GM21529 (cell line): ENCODE results near the gene CHURC1.

Experiments used
- ATAC-seq: cut with Tn5 transposase; IDR thresholded peaks from one replicate; pipeline ENCODE4 v1.9.1; 2021; ENCODE audit not compliant: unreplicated experiment

CHURC1 gene

DNA sequence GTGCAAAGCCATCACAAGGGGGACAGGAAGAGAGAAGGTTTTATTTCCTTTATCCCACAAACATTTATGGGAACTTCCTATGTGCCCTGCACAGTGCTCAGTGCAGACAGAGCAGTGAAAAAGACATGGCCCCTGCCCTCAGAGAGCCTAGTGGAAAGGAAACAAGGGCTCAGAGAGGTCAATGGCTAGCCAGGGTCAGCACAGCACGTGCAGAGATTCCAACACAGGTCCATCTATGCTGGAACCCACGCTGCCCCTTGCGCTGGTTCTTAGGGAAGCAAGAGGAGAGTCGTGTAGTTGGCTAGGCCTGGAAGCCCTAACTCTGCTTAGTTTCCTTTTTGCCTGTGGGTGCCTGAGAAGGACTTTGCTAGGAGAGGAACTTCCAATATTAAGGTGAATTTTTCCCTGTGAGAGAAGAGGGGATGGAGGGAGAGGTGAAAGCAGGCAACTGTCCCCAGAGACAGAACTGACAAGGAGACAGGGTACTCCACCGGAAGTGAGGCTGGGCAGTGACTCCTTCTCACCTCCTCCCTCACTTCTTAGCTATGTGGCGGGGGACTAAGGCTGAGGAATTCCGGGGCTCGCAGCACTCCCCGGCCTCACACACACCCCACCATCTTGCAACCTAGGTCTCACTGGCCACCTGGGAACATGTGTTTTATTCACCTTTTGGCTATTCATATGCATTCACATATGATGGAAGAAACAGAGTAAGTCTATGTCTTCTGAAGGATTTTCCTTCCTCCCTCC, 40.4 kb downstream of the CHURC1 start:
- ATAC-seq, result no peak

DNA sequence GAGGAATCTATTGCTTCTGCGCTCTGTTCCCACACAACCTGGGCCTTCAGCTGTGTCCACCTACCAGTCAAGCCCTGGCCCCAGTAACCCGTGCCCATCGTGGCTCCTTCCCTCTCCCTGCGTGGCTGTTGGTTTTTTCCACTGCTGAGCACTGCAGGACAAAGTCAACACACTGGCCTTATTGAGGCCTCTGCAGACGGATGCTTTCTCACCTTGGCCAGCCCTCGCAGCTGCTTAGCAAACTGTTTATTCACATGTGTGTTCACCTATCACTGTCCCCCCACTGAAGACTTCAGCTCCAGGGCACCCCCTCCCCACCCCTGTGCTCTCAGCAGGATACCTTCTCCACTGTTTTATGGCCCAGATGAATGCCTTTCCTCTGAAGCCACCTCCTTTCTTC, 41.0 kb downstream of the CHURC1 start:
- no peak for ATAC-seq

DNA sequence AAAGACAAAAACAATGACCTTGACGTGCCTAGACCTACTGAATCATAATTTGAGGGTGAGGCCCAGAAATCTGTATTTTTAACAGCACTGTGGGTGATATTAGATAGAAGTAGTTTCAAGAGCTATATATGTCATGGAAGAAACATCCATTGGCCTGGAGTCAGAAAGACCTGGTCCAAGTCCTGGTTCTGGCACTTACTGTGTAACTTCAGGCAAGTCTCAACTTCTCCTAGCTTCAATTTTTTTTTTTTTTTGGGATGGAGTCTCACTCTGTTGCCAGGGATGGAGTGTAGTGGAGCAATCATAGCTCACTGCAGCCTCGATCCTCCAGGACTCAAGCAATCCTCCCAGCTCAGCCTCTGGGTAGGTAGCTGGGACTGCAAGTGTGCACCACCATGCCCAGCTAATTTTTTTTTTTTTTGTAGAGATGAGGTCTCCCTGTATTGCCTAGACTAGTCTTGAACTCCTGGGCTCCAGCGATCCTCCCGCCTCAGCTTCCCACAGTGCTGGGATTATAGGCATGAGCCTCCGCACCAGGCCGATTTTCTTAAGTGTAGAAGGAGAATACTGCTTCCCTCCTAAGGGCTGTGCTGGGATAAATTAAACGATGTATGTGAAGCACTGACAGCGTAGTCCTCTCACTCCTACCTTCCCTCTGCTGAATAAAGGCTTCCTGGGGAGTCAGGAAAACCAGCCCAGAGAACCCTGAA, 42.6 kb downstream of the CHURC1 start:
- no peak for ATAC-seq

DNA sequence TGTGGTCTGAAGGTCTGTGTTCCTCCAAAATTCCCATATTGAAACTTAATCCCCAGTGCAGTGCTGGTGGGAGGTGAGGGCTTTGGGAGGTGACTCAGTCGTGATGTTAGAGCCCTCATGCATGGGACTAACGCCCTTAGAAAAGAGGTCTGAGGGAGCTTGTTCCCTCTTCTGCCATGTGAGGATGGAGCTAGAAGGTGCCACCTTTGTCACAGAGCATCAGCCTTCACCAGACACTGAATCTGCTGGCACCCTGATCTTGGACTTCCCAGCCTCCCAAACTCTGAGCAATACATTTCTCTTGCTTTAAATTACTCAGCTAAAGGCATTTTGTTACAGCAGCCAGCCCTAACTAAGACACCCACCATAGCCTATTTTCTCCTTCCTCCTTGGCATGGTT, 43.9 kb downstream of the CHURC1 start:
- no peak for ATAC-seq

DNA sequence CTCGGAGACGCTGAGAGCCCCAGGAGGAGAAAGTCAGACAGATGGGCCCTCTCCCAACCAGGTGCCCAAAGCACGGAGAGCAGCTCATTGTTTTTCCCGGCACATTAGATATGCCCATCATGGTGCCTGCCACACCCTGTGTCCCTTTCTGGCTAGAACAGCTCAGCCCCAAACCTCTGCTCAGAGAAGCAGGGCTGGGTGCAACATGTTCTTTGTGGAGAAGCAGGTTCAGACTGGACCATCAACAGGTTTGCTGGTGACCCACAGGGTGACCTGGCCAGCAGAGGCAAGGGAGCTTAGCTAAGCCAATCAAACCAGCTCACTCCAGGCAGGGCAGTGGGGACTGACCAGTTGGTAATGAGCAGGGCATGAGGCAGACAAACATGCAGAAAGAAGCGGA, 44.5 kb downstream of the CHURC1 start:
- ATAC-seq, result no peak

DNA sequence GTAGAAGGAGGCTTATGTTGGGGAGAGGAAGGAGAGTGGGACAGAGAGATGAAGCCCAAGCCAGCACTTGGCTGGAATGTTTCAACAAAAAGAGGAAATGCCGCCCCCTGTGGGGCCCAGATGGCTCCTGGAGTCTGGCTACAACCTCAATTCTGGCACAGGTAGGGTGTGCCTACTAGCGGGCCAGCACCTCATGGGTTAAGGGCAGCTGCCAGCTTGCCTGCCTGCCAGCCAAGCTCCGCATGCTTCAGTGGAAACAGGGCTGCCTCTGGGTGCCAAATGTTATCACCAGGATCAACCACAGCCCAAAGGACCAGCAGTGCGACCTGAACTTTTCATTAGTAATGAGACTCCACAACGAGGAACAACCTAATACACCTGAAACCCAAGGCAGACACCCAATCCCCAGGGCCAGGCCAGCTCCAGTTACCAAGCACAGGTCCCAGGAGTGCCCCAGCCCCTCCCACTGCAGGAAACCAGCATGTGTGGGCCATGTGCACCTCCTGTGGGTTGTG, 46.6 kb downstream of the CHURC1 start:
- ATAC-seq, result no peak

DNA sequence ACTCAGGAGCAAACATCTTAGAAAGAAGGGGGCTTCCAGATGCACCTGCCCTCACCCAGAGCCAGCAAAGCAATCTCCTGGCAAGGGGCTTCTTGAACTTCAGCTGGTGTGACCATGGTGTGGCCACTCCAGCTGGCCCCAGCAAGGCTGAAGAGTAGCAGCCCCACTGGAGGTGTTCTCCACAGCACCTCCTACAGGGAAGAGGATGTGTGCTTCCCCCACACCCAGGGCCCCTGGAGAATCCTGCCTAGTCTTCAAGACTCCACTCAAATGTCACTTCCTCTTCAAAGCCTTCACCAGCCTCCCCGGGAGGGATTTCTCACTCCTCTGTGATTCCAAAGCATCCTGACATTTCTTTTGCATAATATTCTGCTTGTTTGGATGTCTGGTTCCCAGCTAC, 49.4 kb downstream of the CHURC1 start:
- no peak for ATAC-seq

DNA sequence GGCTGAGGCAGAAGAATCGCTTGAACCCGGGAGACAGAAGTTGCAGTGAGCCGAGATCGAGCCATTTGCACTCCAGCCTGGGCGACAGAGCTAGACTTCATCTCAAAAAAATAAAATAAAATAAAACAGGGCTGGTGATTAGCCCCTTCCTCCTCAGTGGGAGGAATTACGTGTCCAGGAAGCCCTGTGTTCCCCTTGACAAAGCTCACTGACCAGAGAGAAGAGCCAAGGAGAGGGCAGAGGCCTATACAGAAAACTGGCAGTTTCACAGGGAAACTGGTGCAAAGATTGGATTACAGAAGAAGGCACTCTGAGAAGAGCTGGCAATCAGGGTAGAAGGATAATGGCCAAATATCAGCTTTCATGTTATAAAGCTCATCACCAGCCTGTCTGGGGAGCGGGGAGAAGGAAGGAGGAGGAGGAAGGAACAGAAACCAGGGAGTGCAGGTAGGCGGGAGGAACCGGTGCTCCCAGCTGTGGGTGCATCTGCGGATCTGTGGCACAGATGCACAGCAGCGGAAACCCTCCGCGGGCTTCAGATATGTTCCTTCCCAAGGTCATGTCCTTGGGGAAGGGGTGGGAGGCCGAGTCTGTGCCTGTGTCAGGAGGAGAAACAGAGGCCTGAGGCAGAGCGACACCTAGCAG, 51.2 kb downstream of the CHURC1 start:
- ATAC-seq, result no peak

DNA sequence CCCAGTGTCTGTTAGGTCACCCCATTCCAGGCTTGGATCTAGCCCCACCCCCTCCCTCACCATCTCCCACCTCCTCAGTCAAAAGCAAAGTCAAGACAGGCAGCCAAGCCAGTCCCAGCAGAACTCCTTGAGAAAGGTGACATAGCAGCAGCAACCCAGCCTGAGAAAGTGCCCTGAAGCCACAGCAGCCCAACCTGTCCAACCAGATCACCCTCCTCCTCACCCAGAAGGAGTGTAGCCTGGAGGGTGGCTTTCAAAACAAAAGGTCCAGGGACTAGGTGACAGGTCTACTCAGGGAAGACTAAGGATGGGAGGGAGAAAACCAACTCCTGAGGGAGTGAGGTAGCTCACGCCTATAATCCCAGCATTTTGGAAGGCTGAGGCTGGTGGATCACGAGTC, 52.7 kb downstream of the CHURC1 start:
- no peak for ATAC-seq

DNA sequence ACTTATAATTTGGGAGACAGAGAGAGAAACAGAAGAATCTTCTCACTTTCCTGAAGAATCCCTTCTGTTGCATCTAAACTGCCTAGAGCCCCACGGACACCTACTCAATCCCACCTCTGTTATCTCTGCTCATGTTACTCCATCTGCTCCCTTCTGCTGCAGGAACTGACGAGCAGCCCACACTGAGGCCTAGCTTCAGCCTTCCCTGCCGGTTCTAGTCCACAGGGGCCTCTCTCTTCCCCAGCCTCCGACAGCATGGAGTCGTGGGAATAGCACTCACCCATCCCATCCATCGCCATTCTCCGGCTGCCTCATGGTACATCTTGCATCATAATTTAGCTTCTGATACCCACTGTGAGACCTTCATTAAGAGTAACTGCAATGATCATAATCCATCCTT, 53.9 kb downstream of the CHURC1 start:
- ATAC-seq, result no peak

DNA sequence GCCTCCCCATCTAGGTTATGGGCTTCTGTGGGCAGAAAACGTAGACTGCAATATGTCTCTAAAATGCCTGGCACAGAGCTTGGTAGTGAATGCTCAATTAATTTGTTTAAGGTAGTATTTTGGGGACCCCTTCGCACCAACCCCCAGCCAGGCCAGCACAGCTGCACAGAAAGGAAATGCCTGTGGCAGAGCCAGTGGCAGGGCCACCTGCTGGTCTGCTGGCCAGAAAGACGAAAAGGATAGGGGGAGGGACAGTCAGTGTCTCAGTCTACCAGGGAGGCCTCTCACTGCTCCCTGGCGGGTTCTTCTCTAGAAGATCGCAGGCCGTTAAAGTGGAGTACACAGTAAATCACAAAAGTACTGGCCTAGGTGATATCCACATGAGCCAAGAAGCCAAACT, 54.4 kb downstream of the CHURC1 start:
- no peak for ATAC-seq

DNA sequence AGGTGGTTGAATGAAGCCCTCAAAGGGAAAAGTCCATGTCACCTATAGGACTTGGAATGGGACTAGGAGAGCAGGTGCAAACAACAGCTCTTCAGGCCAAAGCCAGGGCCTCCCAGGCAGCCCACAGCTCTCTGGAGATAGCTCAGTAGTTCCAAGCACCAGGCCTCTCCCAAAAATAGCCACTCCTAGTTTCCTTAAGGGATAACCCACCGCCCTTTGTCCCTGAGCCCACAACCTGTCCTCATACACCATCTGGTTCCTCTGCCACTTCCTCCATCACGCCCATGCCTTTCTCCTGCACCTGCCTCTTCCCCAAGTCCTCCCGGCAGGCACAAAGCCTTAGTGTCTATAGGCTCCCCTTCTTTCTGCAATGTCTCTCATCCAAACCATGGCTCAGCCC, 55.8 kb downstream of the CHURC1 start:
- no peak for ATAC-seq

DNA sequence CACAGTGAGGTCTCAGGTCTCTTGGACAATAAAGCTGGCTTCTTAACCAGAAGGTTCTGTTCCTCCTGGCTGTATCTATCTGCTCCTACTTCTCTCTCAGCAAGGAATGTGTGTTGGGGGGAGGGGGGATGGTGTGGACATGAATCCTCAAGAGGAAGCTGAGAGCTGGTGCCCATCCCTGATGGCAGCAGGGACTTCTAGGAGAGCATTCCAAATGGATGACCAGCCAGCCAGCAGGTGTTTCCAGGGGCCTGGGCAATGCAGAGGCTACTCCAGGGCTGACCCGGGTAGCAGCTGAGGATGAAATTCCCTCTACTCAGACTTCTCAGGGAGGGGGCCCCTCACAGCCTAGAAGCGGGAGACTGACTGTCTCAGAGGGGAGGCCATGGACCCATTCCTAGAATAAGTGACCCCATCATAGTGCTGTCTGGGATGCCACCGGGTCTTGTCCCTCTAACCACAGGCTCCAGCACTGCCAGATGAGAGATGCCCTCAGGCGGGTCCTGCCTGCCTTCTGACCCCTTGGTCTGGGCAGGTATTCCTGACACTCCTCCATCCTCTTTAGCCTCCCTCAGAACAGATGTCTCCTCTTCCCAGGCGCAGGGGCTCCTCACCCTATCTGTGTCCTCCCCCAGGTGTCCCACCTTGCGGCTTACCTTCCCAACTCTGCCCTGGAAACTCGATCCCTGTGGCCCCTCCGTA, 56.7 kb downstream of the CHURC1 start:
- no peak for ATAC-seq

DNA sequence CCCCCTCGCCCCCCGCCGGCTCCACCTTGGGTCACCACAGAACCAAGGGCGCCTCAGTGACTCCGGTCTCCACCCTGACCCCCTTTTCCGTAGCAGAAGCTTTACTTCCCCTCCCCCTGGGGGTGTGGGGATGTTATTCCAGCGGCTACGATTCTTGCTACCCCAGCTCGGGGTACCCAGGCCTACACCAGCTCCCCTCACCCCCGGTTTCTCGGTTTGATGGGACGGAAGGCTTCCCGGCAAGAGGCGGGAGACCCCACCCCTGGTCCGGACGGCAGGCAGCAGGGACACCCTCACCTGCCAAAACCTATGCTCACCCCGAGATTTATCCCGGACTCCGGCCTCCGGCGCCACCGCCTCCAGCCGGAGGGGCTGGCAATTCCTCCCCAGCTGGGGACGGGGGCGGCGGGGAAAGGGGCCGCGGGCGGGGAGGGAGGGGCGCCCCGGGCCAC, 57.3 kb downstream of the CHURC1 start:
- ATAC-seq, result no peak

DNA sequence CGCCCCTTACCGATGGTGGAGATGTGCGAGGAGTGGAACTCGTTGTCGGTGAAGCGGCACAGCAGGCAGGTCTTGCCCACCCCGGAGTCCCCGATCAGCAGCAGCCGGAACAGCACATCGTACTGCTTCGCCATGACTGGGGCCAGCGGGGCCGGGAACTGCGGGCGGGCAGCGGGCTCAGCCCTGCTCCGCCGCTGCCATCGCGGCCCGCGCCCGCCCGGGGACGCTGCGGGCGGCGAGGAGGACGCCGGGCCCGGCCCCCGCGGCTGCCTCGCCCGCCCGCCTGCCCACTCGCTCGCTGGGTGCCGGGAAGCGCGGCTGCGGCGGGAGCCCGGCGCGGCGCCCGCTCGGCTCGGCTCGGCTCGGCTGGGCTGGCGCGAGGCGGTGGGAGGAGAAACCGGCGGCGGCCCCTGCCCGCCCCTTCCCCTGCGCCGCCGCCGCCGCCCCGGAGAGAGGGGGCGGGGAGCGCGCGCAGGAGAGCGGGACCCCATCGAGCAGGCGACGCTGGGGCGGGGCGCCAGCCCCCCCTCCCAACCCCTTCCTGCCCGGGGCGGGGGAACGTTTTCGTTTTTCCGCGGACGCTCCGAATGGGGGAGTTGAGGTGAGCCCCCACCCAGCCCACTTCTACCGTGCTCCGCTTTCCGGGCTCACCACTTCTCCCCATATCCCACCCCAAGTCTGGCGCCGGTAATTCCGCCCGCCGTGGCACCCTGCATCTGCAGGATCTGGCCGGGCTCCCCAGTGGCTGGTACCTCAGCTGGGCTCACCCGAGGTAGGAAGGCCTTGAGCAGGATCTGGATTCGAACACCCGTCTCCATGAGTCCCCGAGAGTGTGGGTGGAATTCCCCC, 57.9 kb downstream of the CHURC1 start, which contains the start of gene RAB15:
Gene RAB15, minus strand, starts transcription at position 394 of the 849 bp plus-strand sequence. Its CDS starts 260 bp downstream, at position 134.
- peak; percentile 47 for ATAC-seq

DNA sequence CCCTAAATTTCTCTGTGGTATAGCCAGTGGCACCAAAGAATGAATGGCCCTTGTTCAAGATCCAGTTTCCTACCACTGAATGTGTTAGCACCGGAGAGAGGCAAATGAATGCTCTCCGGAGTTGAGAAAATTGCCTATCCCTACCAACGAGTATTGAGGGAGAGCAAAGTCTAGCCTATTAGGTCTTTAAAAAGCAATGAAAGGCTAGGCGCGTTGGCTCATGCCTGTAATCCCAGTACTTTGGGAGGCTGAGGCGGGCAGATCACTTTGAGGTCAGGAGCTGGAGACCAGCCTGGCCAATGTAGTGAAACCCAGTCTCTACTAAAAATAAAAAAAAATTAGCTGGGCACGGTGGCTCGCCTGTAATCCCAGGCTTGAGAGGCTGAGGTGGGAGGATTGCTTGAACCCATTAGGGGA, 58.8 kb downstream of the CHURC1 start:
- ATAC-seq, result no peak

DNA sequence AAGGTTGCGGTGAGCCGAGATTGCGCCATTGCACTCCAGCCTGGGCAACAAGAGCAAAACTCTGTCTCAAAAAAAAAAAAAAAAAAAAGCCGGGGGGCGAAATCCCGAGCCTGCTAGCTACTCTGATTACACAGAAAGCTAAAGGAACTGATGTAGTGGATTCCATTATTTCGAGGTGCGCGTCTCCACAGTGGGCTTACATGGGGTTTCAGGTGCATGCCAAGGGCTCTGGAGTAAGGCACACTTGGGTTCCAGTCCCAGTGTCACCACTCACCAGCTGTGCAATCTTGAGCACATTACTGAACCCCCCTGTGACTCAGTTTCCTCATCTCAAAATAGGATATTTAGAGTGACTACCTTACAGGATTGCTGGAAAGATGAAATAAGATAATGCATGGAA, 59.6 kb downstream of the CHURC1 start:
- no peak for ATAC-seq

DNA sequence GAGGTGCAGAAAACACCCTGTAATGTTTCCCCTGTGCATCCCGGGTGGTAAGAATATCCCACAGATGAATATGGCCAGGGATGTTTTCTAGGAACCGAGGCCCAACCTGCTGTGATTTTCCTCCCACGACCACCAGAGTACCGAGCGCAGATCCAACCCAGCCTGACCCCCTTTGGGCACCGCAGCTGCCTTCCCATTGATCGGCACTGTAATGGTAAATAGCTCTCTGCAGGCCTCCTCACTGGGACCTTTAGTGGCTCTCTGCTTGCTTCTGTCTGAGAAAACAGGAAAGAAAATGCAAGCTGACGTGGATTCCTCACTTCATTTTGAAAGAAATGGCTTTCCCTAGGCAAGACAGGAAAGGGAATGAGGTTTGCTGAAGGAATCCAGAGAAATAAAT, 60.3 kb downstream of the CHURC1 start:
- no peak for ATAC-seq

DNA sequence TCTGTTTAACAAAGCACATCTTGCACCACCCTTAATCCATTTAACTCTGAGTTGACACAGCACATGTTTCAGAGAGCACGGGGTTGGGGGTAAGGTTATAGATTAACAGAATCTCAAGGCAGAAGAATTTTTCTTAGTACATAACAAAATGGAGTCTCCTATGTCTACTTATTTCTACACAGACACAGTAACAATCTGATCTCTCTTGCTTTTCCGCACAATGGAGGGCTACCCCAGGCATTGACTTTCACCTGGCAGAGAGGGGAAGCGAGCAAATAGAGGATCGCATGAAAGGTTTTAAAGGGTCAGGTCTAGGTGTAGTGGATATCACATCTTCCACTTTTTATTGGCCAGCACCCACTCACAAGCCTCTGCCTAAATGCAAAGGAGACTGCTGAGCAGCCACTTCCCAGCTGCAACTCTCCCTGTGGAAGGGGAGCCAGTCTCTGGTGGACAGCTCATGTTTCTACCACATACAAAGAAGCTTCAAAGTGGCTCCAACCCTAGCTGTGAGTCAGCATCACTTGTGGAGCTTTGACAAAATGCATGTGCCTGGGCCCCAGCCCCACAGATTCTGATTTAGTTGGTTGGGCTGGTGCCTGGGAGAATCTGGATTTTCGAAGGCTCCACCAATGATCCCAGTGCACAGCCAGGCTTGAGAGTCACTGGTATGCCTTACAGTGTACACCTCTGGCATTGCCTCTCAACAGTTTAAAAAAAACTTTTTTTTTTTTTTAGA, 65.2 kb downstream of the CHURC1 start:
- no peak for ATAC-seq
